Heart left ventricle (tissue), 13 donors: ENCODE measurements around the gene SYNJ1.

Source experiments
- CTCF ChIP-seq, 12 donors: fragments of 200-600 bp; sonication (generic) in 4 of 12; IDR thresholded peaks; one replicate each; pipeline versions ENCODE4 v1.5.0 to v1.8.0; 2018 to 2022; ENCODE audit warnings: antibody characterized with exemption in 12 of 12, mild to moderate bottlenecking in 5 of 12
- POLR2A ChIP-seq, 2 donors: fragments of 450-650 bp; IDR thresholded peaks; one replicate each; pipeline ENCODE4 v1.6.1; 2017; ENCODE audit warnings: antibody characterized with exemption in 2 of 2, mild to moderate bottlenecking in 2 of 2, moderate library complexity in 2 of 2
- donor health status: ischemic (EF 13 %, LVEDD 7.1; RV severe dilation, severe dysfunction).
- donor health status: DM: no; HTN: yes; CAD: no.
- donor health status: DM: no; HTN: no; CAD: no.
- donor health status: ischemic (EF 25% LVEDD 6.9; RV normal size, moderate dysfunction).
- donor health status: ischemic (EF 25% LVEDD 5.7; RV mildly dilated, moderate dysfunction).
- donor health status: ischemic (EF 35%, LVEDD 5.7; RV mildly dilated, moderate dysfunction).
- donor health status: nonischemic (EF 11% LVEDD 7.7; RV severe dilation, severe dysfunction).
- donor health status: DM: yes; HTN: yes; CAD: no.
- donor health status: PGD.
- donor health status: ischemic (EF 29% LVEDD 5.4; RV normal size, mild dysfunction).
- donor health status: nonischemic (EF 23%, LVEDD 6.1; RV moderate dilation, normal function).

GRCh38 chr21:32710987-32711386, 16.8 kb downstream of the SYNJ1 start:
- TF ChIP-seq CTCF (IDR thresholded peaks at IDR 0.05) (no peak), POLR2A (IDR thresholded peaks at IDR 0.05) (no peak)
